DMS114 treated with DMSO at 0.1 percent for 48 hours (cell line): ENCODE data around the gene ADCYAP1.

ENCODE experiments used
- DNase-seq: peaks from one replicate; lab custom pipeline; 2025; ENCODE audit not compliant: unreplicated experiment; lab: John Stamatoyannopoulos, UW

The ADCYAP1 gene

DNA sequence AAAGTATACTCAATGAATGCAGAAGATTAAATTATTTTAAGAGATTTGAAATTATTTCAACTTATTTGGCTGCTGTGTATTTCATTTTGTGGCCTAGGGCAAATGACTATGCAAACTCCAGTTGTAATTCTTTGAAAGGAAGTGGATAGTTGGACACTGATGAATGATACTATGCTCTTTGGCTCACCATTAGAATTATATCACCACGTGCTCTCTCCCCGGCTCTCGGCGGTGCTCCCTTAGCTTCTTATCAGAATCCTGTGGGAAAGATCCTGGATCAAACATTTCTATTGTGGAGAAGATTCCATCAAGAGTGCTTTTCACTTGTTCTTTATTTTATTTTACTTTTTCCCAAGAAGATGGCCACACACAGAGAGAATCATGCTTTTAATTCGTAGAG is 55.2 kb downstream of the ADCYAP1 start:
- no peak for DNase-seq
